Endometrial microvascular endothelial cells (primary cell): ENCODE measurements around the gene TBXT. TPM values are rescaled to one million over a fixed set of nuclear protein-coding genes. Genes with fewer than 3 reads are reported as not detected.

Source experiments
- in situ Hi-C: cut with HindIII; loops from 2 replicates; pipeline ENCODE4 v1.10.0; 2017; ENCODE audit warnings: low sequenced_read_pairs, low pct_unique_long_range_greater_than_20kb; ENCODE audit errors: inconsistent ontology term
- total RNA-seq: library from RNA; depleted of rRNA; stranded (reverse); fragments of >200 nt; gene quantifications from one replicate; pipeline ENCODE4 v1.2.3, GENCODE V29; 2015; ENCODE audit errors: inconsistent ontology term

TBXT gene
- total RNA-seq, 1 donor from 2014 or later = not detected

- in situ Hi-C loops = no loop called here
Observed at GRCh38 chr6:166173281-166173951, 5.8 kb upstream of the TBXT start.

DNA sequence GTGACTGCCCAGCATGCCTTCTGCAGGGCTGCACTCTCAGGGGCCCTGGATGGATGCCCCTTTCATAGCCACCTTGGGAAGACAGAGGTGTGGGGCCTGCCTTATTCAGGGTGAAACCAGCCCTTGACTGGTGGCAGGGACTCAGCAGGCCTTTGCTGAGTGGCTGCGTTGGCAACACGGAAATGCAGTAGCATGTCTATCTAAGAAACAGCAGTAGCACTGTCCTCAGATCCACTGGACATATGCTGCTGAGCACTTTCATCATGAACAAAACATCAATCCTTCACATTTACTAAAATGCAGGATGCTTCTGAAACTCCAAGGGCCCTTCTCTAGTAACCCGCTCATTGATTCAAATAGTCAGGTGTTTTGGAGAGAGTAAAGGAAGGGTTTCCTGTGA is 4.9 kb upstream of the TBXT start:
- in situ Hi-C loops = no loop called here

GRCh38 chr6:166169549-166170421 is 2.1 kb upstream of the TBXT start:
- in situ Hi-C loops = no loop called here

DNA sequence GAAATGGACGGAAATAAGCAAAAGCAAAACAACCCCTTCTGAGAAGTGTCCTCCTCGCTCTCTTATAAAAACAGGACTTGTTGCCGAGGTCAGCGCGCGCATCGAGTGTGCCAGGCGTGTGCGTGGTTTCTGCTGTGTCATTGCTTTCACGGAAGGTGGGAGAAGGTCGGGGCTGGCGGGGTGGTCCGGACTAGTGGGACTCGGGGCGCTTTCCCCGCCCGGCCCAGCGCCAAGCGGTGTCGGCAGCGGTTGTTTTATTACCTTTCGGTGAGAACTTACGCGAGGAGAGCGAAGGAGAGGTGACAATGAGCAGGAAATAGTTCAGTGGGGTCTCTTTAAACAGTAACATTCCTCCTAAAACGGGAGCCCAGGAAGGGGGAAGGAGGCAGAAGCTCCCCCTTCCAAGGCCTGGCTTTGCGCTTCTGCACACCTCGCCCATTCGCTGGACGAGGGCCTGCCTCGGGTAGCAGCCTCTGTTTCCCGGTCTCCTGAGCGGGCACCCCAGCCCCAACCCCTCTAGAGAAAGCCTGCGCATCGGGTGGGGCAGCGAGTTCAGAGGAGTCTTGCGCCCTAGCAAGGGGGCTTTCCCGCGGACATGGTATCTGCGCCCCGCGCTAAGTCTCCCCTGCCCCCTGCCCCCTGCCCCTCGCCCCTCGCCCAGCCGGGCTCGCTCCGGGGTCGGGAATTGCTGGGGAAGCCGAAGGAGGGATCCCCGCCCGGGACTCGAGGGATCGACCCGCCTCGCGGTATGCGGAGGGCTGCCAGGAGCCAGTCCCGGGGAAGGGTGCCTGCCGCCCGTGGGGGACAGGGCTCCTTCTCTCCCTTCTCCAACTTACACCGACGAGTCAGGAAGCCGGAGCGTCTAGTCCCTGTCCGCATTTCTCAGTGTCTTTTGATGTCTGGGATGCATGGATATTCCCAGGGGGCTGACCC is 1.2 kb upstream of the TBXT start:
- in situ Hi-C loops = no loop called here

- in situ Hi-C loops = no loop called here
Observed at GRCh38 chr6:166167258-166167731, 356 bp downstream of the TBXT start.

DNA sequence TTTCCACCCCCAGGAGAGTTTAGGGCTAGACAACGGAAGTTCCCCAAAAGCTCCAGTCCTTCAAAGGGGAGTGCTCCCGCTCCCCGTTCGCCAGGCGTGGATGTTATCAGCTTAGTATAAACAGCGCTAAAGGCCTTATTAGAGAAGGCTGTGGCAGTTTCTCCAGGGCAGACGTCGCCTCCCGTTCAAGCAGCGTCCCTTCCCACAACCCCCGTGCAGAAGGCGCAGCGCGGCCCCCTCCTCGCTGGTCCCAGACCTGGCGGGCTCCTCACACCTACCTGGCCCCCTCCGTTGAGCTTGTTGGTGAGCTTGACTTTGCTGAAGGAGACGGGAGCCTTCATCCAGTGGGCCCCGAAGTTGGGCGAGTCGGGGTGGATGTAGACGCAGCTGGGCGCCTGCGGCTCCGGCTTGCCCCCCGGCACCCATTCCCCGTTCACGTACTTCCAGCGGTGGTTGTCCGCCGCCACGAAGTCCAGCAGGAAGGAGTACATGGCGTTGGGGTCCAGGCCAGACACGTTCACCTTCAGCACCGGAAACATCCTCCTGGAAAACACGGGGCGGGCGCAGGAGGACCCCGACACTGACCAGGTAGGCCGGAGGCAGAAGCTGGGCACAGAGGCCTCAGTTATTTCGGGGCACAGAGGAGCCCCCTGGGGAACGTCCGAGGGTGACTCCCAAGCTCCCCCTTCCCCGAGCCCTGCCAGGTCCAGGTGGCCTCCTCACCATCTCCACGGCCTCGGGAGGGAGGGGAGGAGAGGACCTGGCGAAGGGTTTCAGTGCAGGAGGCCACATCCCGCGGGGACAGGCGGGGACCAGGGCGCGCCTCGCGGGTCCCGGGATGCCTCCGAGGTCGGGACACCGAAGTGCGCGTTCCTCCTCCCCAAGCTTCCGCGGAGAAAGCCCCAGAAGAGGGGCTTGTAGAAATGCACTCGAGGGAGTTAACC is 1.1 kb downstream of the TBXT start:
- in situ Hi-C loops = no loop called here

GRCh38 chr6:166165558-166166313 is 1.9 kb downstream of the TBXT start:
- in situ Hi-C loops = no loop called here

DNA sequence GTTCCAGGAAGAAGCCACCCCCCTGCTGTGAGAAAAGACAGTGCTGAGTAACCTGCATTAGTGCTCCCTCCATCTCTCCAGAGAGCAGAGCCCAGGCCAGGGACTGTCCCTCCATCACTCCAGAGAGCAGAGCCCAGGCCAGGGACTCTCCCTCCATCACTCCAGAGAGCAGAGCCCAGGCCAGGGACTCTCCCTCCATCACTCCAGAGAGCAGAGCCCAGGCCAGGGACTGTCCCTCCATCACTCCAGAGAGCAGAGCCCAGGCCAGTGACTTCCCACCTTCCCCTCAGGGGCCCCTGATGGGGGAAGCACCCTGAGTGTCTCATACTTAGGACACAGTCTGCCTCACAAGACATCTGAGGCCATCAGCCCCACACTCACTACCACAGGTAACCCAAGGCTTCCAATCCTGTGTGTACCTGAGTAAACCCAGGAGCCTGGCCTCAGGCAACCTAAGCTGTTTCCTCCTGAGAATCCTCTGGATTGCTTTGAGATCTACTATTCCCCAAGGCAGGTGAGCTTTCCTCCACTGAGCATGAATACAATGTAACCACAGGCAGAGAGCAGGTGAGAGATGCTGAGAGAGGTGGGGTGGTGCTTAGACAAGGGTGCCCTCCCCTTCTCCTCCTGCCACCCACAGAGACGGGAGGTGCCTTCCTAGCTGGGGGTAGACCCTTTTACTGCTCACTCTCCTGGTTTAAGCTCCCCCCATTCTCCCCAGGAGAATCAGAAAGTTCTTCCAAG is 4.9 kb downstream of the TBXT start:
- in situ Hi-C loops = no loop called here

DNA sequence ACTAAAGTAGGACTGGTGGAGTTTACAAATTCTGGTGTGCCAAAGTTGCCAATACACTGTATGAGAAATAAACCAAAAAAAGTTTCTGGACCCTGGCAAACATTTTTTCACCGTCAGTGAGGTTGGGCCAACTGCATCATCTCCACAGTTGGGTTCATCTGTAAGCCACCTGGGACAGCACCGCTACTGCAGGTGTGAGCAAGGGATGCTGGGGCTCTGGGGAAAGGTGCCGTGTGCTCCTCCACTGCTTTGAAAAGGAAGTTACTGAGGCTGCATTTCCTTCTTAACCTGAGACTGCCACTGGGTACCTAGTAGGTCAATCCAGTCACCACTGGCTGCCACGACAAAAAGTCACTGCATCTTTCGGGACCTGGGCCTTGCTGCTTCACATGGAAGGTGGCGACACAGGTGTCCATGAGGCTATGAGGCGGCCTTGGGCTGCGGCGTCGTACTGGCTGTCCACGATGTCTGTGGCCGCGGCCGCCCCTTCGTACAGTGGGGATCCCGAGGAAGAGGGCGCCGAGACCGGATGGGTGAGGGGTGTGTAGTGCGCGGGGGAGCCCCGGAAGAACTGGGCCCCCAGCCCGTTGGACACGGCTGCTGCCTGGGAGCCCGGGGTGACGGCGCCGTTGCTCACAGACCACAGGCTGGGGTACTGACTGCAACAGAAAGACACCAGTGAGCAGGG is 9.6 kb downstream of the TBXT start:
- in situ Hi-C loops = no loop called here

GRCh38 chr6:166156942-166157341 is 10.7 kb downstream of the TBXT start:
- in situ Hi-C loops = no loop called here

GRCh38 chr6:166153966-166154365 is 13.7 kb downstream of the TBXT start:
- in situ Hi-C loops = no loop called here

DNA sequence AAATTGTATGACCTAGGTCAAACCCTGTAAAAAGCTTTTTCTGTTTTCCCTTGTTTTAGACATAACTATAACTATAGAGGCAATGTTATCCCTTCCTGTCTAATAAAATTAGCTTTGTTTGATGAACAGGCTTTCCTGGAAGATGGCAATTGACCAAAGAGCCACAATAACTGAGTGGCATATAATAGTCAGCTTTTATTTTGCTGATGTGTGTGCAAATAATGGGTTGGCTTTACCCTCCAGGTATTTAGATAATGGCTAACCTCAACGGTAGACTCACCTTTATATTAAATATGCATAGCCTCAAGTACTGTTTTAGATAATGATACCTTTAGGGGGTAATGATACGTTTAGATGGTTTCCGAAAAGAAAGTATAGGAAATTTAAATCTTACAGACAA is 15.0 kb downstream of the TBXT start:
- in situ Hi-C loops = no loop called here

GRCh38 chr6:166151798-166152197 is 15.9 kb downstream of the TBXT start:
- in situ Hi-C loops = no loop called here

- in situ Hi-C loops = no loop called here
Observed at GRCh38 chr6:166145751-166146150, 21.9 kb downstream of the TBXT start.

DNA sequence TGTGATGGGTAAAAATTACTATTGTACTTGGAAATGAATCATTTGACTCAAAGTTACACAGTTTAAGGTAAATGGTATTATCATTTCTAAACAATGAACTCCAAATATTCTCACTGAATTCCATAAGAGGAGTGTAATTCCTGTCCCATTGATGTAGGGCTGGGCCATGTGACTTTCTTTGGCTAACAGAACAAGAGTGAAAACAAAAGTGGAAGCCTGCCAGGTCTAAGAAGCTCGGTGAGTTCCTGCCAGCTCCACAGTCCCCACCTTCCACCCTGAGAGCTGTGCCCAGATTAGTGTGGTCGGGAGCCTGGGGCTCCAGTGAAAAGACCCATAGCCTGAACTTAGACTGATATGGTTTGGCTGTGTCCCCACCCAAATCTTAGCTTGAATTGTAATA is 24.6 kb downstream of the TBXT start:
- in situ Hi-C loops = no loop called here
